Sigmoid colon (tissue), 7 donors: ENCODE results near the gene GRPEL1. TPM values are rescaled to one million over a fixed set of nuclear protein-coding genes. Genes with fewer than 3 reads are reported as not detected.

ENCODE experiments used
- DNase-seq: peaks from one replicate; pipeline ENCODE4 v3.0.0-alpha.2; 2019
- H3K27ac ChIP-seq, 4 donors: fragments of 200-600 bp; sonication (generic); one replicate each; pipeline ENCODE4 v1.5.1; 2016 to 2019; ENCODE audit warnings: mild to moderate bottlenecking in 1 of 4
- H3K27me3 ChIP-seq, 3 donors: fragments of 200-600 bp; sonication (generic); one replicate each; pipeline ENCODE4 v1.5.1; 2019; ENCODE audit warnings: mild to moderate bottlenecking in 1 of 3
- H3K36me3 ChIP-seq, 4 donors: fragments of 200-600 bp; sonication (generic); one replicate each; pipeline ENCODE4 v1.5.1; 2016 to 2019
- H3K4me1 ChIP-seq, 4 donors: fragments of 200-600 bp; sonication (generic); one replicate each; pipeline ENCODE4 v1.5.1; 2017 to 2019
- H3K4me3 ChIP-seq, 4 donors: fragments of 200-600 bp; sonication (generic); one replicate each; pipeline ENCODE4 v1.5.1; 2017 to 2019; ENCODE audit warnings: mild to moderate bottlenecking in 2 of 4, moderate library complexity in 1 of 4
- H3K9me3 ChIP-seq, 4 donors: fragments of 200-600 bp in 3 of 4; sonication (generic) in 3 of 4; one replicate each; pipeline versions ENCODE4 v1.5.1 to v1.6.1; 2013 to 2019
- EP300 ChIP-seq, 4 donors: sonication (generic); formaldehyde crosslinking; IDR thresholded peaks; one replicate each; pipeline ENCODE4 v1.6.1; 2017; ENCODE audit warnings: antibody characterized with exemption in 4 of 4
- POLR2A ChIP-seq, 2 donors: fragments of 450-650 bp; IDR thresholded peaks; one replicate each; pipeline ENCODE4 v1.6.1; 2016; ENCODE audit warnings: antibody characterized with exemption in 2 of 2, mild to moderate bottlenecking in 2 of 2, moderate library complexity in 2 of 2
- POLR2AphosphoS5 ChIP-seq, 4 donors: sonication (generic); formaldehyde crosslinking; IDR thresholded peaks; one replicate each; pipeline ENCODE4 v1.6.1; 2017; ENCODE audit warnings: antibody characterized with exemption in 4 of 4
- WGBS, 2 donors: extraction: QIAGEN DNeasy Blood & Tissue Kit; methylation state at CpG; one replicate each; pipeline ENCODE4 v1.1.7; 2013; 5-methylcytosine and 5-hydroxymethylcytosine counted together
- intact Hi-C: fragments of 100-400 bp; cut with DNase I; formaldehyde crosslinking; loops from one replicate; pipeline ENCODE4 v1.15.1; 2023
- polyA plus RNA-seq, 3 donors: library from polyadenylated mRNA; stranded (reverse); fragments of 200-250 nt; gene quantifications; one replicate each; pipeline ENCODE4 v1.2.3, GENCODE V29; 2013
- total RNA-seq, 4 donors: library from RNA; depleted of rRNA; stranded (reverse); fragments of >200 nt; gene quantifications; one replicate each; pipeline ENCODE4 v1.1.0, GENCODE V29; 2016
- TF ChIP-seq, protein P1 (sequence below), 4 experiments: fragments of 450-650 bp in 3 of 4; fragments of 200-600 bp in 1 of 4; IDR thresholded peaks; one replicate each; pipeline ENCODE4 v1.5.1; 2016 to 2019; ENCODE audit warnings: antibody characterized with exemption in 4 of 4, mild to moderate bottlenecking in 3 of 4, moderate library complexity in 2 of 4
- donor health status: healthy with polysubstance abuse.
- donor health status: Bipolar disorder and iron deficiency.
- donor health status: healthy.

GRPEL1 gene
- total and polyA plus RNA-seq, 7 donors, result 7.5 to 34.7 (median 23.2) TPM

DNA sequence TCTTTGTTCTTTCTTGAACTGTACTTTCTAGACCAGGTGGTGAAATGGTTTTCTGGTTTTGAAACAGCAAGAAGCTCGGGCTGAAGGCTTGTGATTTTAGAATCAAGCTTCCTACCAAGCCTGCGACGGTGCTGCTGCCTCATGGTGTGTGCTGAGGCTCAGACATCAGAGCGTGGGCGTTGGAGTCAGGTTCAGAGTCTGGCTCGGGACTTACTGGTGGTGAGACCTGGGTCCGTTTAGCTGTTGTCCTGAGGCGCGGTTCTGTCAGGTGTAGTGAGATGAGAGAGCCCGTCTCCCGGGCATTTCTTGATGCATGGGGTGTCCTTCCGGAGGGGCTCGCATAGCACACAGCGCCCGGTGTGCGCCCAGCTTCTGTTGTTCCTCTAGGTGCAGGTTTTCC is 44.4 kb downstream of the GRPEL1 start:
- intact Hi-C loops, result no loop called here
- H3K27ac ChIP-seq, result no peak overlapping the region
- TF ChIP-seq POLR2A (IDR thresholded peaks at IDR 0.05) (no peak), POLR2AphosphoS5 (IDR thresholded peaks at IDR 0.05) (no peak), EP300 (IDR thresholded peaks at IDR 0.05) (no peak)
- TF ChIP-seq, protein P1, sequence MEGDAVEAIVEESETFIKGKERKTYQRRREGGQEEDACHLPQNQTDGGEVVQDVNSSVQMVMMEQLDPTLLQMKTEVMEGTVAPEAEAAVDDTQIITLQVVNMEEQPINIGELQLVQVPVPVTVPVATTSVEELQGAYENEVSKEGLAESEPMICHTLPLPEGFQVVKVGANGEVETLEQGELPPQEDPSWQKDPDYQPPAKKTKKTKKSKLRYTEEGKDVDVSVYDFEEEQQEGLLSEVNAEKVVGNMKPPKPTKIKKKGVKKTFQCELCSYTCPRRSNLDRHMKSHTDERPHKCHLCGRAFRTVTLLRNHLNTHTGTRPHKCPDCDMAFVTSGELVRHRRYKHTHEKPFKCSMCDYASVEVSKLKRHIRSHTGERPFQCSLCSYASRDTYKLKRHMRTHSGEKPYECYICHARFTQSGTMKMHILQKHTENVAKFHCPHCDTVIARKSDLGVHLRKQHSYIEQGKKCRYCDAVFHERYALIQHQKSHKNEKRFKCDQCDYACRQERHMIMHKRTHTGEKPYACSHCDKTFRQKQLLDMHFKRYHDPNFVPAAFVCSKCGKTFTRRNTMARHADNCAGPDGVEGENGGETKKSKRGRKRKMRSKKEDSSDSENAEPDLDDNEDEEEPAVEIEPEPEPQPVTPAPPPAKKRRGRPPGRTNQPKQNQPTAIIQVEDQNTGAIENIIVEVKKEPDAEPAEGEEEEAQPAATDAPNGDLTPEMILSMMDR (IDR thresholded peaks at IDR 0.05), result no peak
- no peaks in the 10 kb centered on the region for H3K4me1 ChIP-seq
- 83 to 90% methylated on average over 16 of the region's 16 CpGs for WGBS, 2 donors
- no peak for DNase-seq
- no peaks in the 10 kb centered on the region for H3K27me3 ChIP-seq
- H3K9me3 ChIP-seq, result no peaks in the 10 kb centered on the region
- peaks cover 0 to 83% (median 11%) of the 10 kb centered on the region in 4 donors for H3K36me3 ChIP-seq
- no peak overlapping the region for H3K4me3 ChIP-seq

DNA sequence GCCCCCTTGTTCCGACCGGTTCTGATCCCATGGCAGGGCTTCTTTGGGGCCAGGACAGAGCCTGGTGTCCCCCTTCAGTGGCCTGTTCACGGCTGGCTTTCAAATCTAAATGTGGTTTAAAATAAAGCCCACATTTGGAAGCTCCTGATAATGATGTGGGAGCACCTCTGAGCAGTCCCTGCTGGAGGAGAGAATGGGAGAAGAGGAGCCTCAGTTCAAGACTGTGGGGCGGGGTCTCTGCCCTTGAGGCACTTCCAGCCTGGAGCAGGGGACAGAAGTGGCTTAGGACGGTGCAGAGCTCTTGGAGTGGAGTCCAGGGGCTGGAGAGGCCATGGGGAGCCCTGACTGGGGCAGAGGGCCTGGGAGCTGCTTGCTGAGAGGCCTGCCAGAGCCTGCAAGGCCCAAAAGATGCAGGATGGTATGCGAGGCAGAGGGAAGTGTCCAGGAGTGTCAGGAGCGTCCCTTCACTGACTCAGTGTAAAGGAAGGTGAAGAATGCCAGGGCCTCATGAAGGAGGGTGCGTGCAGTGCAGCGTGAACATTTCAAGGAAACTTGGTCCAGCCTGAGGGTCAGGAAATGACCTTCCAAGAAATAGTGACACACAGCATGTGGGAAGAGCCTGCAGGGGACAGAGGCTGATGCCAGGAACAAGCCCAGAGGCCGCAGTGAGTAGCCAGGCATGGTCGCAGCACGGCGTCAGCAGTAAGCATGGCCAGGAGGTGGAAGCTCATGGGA is 45.8 kb downstream of the GRPEL1 start:
- Histone ChIP-seq H3K4me1 (no peaks in the 10 kb centered on the region), H3K27ac (no peak overlapping the region), H3K36me3 (peaks cover 0 to 87% (median 18%) of the 10 kb centered on the region in 4 donors), H3K4me3 (no peak overlapping the region), H3K9me3 (no peaks in the 10 kb centered on the region), H3K27me3 (no peaks in the 10 kb centered on the region)
- intact Hi-C loops, result no loop called here
- TF ChIP-seq POLR2A (IDR thresholded peaks at IDR 0.05) (no peak), POLR2AphosphoS5 (IDR thresholded peaks at IDR 0.05) (no peak)
- TF ChIP-seq, protein P1 (IDR thresholded peaks at IDR 0.05), result no peak
- 87 to 90% methylated on average over 13 of the region's 13 CpGs for WGBS, 2 donors
- no peak for DNase-seq

DNA sequence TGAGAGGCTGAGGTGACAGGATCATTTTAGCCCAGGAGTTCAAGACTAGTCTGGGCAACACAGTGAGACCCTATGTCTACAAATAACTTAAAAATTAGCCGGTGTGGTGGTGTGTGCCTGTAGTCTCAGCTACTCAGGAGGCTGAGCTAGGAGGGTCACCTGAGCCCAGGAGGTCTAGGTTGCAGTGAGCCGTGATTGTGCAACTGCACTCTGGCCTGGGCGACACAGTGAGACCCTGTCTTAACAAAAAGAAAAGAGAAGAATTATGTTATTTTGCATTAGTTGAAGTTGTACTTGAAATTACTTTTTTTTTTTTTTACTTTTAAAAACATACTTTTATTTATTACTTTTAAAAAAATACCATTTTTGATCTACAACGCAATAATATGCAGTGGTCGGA is 46.5 kb downstream of the GRPEL1 start:
- no peaks in the 10 kb centered on the region for H3K27me3 ChIP-seq
- 74 to 77% methylated on average over 5 of the region's 5 CpGs for WGBS, 2 donors
- TF ChIP-seq POLR2AphosphoS5 (IDR thresholded peaks at IDR 0.05) (no peak), POLR2A (IDR thresholded peaks at IDR 0.05) (no peak), EP300 (IDR thresholded peaks at IDR 0.05) (no peak)
- TF ChIP-seq, protein P1 (IDR thresholded peaks at IDR 0.05), result no peak
- no peak for DNase-seq
- intact Hi-C loops, result no loop called here
- H3K36me3 ChIP-seq, result peaks cover 0 to 90% (median 20%) of the 10 kb centered on the region in 4 donors
- H3K4me1 ChIP-seq, result no peaks in the 10 kb centered on the region
- no peak overlapping the region for H3K4me3 ChIP-seq
- H3K9me3 ChIP-seq, result no peaks in the 10 kb centered on the region
- no peak overlapping the region for H3K27ac ChIP-seq

DNA sequence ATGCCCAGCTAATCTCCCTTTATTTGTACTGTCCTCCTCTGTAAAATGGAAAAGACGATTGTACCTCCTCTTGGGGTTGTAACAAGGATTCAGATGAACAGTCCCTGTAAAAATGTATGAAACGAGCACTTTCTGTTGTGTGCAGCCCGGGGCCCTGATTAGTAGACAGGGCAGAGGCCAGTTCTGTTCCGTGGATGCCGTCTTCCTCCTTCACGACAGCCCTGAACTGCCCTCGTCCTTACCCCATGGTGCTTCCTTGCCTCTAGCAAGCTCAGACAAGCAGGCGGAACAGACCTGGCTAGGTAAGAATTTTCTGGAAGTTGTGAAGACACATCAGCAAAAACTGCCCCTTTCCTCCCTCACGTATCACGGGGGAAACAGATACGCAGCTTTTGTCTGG is 47.0 kb downstream of the GRPEL1 start:
- H3K9me3 ChIP-seq, result no peaks in the 10 kb centered on the region
- H3K27me3 ChIP-seq, result no peaks in the 10 kb centered on the region
- DNase-seq, result no peak
- H3K4me3 ChIP-seq, result no peak overlapping the region
- peaks cover 0 to 90% (median 24%) of the 10 kb centered on the region in 4 donors for H3K36me3 ChIP-seq
- H3K27ac ChIP-seq, result no peak overlapping the region
- intact Hi-C loops, result no loop called here
- no peaks in the 10 kb centered on the region for H3K4me1 ChIP-seq
- WGBS, 2 donors, result 94% methylated on average over 11 of the region's 11 CpGs
- TF ChIP-seq POLR2A (IDR thresholded peaks at IDR 0.05) (no peak), EP300 (IDR thresholded peaks at IDR 0.05) (no peak), POLR2AphosphoS5 (IDR thresholded peaks at IDR 0.05) (no peak)
- TF ChIP-seq, protein P1 (IDR thresholded peaks at IDR 0.05), result no peak

DNA sequence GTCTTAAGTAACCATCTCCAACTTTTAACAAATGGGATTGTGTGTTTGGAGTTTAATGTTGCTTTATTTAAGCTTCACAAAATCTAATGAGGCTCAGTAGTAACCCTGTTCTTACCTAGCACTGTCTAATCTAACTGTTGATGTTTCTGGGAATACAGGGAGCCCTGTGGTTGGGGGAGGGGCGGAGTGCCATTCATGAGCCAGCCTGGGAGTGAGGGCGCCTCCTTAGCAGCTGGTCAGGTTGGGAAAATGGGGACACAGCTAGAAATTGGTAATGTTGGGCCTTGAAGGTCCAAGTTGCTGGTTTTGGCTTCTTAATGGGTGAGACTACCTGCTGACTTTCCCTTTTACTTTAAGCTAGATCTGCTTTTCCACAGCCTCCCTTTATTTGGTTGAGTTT is 47.6 kb downstream of the GRPEL1 start:
- Histone ChIP-seq H3K4me1 (no peaks in the 10 kb centered on the region), H3K36me3 (peaks cover 0 to 90% (median 28%) of the 10 kb centered on the region in 4 donors)
- intact Hi-C loops, result no loop called here

More for the DNA sequence above, 47.6 kb downstream of the GRPEL1 start:
- no peak for DNase-seq
- no peak overlapping the region for H3K27ac ChIP-seq
- H3K9me3 ChIP-seq, result no peaks in the 10 kb centered on the region
- no peak overlapping the region for H3K4me3 ChIP-seq
- H3K27me3 ChIP-seq, result no peaks in the 10 kb centered on the region
- WGBS, 2 donors, result 94 to 97% methylated on average over 2 of the region's 2 CpGs
- TF ChIP-seq, protein P1 (IDR thresholded peaks at IDR 0.05), result no peak
- TF ChIP-seq POLR2A (IDR thresholded peaks at IDR 0.05) (no peak), POLR2AphosphoS5 (IDR thresholded peaks at IDR 0.05) (no peak), EP300 (IDR thresholded peaks at IDR 0.05) (no peak)
